HG02884 (cell line): ENCODE results near the gene SYNJ2.

Experiments used
- ATAC-seq: cut with Tn5 transposase; IDR thresholded peaks from one replicate; pipeline ENCODE4 v1.9.1; 2021; ENCODE audit warnings: mild to moderate bottlenecking, moderate library complexity; ENCODE audit not compliant: unreplicated experiment

Gene SYNJ2

GRCh38 chr6:158071121-158072082 lies 89.7 kb downstream of the SYNJ2 start:
- ATAC-seq, result no peak

GRCh38 chr6:158072083-158072721 lies 90.5 kb downstream of the SYNJ2 start:
- no peak for ATAC-seq

DNA sequence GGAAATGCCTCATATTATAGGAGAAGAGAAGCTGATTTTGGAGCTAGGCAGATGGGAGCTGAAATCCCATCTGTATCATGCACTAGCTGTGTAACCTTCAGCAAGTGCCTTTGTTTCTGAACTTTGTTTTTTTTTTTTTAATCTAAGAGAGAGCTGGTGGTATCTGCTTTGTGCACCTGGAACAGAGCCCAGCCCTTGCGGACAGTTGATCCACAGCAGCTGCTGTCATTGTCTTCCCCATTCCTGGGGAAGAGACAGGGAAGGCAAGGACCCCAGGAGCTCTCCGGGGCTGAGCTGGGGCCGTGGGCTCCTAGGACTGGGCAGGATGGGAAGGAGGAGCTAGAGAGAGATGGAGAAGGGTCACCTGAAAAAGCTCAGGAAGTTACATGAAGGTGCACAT lies 92.1 kb downstream of the SYNJ2 start:
- ATAC-seq, result no peak

DNA sequence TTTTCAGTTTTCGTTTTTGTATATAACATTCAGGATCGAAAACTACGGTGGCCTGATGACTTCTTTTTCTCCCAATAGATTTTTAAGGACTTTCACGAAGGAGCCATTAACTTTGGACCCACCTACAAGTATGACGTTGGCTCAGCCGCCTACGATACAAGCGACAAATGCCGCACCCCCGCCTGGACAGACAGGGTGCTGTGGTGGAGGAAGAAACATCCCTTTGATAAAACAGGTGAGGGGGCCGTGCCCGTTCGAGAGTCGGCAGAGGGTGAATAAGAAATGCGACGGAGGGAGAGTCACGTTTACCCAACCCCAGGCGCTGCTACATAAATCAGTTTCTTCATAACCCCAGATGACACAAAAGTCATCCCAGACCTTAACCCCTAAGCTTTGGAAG lies 94.9 kb downstream of the SYNJ2 start:
- ATAC-seq, result no peak

DNA sequence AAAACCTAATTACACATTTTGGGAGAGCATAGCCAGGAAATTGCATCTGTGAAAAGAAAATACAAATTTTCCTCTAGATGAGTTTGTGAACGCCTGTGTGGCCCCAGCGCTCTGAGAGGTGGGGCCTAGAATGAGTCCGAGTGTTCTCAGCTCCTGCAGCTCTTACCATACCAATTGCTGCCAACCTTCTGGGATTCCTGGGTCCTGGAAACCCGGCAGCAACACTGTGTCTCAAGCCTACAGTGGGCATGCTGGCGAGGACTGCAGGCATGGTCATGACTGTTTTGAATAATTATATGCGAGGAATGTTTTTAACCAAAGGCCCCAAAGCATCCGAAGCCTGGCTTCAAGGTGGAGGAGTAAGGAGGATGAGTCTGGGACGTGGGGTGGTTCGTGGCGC lies 96.0 kb downstream of the SYNJ2 start:
- no peak for ATAC-seq

GRCh38 chr6:158078320-158078719 lies 96.7 kb downstream of the SYNJ2 start:
- ATAC-seq, result no peak

GRCh38 chr6:158080849-158081656 lies 99.4 kb downstream of the SYNJ2 start:
- no peak for ATAC-seq

GRCh38 chr6:158081657-158081935 lies 99.9 kb downstream of the SYNJ2 start:
- no peak for ATAC-seq

DNA sequence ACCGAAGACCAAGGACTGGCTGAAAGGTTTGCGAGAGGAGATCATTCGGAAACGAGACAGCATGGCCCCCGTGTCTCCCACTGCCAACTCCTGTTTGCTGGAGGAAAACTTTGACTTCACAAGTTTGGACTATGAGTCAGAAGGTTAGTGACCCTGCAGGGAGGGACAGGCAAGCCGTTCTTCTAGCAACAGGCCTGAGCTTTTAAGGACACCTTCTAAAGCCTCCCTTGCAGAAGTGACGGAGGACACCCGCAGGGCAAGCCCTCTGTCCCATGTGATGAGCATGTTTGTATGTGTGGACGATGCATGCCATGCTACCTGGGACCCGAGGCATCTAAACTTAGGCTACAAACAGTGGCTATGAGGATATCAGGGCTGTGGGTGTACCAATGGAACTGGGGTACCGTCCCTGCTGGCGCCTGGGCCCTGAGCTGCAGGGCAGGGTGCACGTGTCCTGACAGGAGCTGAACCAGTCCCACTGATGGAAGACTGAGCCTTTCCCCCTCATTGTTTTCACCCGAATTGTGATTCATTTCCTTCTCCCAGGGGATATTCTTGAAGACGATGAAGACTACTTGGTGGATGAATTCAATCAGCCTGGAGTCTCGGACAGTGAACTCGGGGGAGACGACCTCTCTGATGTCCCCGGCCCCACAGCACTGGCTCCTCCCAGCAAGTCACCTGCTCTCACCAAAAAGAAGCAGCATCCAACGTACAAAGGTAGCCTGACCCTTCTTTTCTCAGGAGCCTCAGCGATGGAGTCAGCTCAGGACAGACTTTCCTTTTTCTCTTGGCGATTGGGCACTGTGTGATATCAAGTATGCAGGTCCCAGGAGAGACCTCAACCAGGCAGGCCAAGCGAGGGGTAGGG lies 102.0 kb downstream of the SYNJ2 start:
- no peak for ATAC-seq

GRCh38 chr6:158085261-158086053 lies 103.8 kb downstream of the SYNJ2 start:
- ATAC-seq, result no peak

DNA sequence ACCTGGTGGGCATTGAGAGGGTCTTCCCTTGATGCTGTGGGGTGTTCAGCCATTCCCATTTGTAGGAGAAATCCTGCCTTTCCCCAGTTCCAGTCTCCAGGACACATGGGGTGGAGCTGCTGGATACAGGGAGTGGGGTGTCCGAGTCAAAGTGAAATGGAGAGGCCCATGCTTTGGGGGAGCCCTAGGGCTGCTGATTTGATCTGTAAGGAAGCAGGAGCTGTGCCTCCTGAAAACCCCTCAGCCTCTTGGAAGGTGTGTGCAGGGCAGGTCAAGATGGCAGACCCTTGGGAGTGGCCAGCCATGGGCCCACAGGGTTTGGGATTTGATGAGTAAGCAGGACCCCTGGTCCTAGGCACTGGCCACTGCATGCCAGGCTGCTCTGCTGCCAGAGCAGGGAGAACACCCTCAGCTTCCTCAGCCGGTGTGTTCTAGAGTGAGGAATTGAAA lies 104.4 kb downstream of the SYNJ2 start:
- ATAC-seq, result no peak

DNA sequence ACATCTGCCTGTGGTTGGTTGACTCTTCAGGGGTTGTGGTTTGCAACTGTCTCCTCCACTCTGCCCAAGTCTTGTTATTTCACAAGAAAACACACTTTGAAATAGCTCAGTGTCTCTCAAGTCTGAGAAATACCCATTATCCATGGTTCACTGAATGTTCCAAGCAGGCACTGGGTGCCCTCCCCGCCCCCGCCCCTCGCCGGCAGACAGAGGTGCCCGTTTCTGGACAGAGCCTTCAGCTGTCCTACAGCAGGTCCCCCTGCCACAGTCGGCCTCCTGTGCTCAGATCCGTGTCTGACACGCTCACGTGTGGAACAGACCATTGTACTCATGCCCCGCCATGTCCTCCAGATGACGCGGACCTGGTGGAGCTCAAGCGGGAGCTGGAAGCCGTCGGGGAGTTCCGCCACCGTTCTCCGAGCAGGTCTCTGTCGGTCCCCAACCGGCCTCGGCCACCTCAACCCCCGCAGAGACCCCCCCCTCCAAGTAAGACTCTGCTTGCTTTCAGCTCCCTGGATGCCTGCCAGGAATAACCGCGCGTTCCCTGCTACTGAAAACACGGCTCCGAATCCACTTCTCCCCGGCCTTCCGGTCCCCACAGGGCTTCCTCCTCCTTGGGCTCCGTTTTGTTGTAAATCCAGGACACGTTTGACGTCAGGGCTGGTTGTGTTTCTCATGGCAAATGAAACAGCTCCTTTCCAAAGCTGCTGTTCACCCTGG lies 105.0 kb downstream of the SYNJ2 start:
- no peak for ATAC-seq

DNA sequence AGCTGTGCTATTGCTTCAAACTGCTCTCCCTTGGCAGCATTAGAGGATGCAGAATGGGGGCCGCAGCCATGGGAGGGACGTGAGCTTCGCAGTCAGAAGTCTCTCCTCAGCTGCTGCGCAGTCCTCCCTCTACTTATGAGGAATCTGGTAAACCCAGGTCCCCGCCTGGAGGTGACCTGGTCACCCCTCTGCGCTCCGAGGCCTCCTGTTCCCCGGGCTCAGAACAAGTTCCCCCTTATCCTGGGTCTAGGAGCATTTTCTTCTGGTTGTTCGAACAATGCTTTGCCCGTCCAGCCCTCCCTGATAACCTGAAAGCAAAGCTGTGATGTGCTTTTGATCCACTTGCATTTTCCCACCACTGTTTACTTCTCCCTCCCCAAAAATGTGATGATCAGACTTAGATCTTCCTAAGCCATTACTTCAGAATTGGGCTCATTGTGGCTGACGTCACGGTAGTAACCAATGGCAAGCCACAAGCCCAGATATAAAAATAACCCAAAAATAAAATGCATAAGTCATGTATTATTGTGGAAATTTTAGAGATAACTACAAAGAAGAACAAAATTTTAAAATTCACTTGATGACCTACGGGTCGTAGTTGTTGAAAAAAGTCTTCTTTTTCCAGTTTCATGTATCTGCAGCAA lies 105.7 kb downstream of the SYNJ2 start:
- no peak for ATAC-seq

GRCh38 chr6:158092806-158093205 lies 111.1 kb downstream of the SYNJ2 start:
- ATAC-seq, result no peak

- no peak for ATAC-seq
Measured at GRCh38 chr6:158095031-158095430, 113.4 kb downstream of the SYNJ2 start.

GRCh38 chr6:158095671-158096070 lies 114.0 kb downstream of the SYNJ2 start:
- no peak for ATAC-seq

- ATAC-seq, result no peak
Measured at GRCh38 chr6:158103228-158103627, 121.6 kb downstream of the SYNJ2 start.

DNA sequence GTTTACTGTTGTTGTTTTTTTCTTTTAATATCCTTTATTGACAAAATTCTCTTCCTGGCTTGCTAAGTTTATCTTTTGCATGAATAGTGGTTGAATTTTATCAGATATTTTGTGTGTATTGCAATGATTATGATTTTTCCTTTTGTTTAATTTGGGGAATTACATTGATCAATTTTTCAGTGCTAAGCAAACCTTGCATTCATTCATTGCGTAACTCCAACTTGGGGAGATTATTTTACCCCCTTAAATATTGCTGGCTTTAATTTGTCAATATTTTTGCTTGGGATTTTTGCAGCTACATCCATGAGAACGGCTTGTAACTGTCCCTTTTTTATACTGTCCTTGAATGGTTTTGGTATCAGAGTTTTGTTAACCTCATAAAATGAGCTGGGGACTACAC lies 123.0 kb downstream of the SYNJ2 start:
- no peak for ATAC-seq

- ATAC-seq, result no peak
Measured at GRCh38 chr6:158109748-158110147, 128.1 kb downstream of the SYNJ2 start.
